ENCODE results near the gene VAMP4.
"Not testable (repeated sequence)": the region's sequence is repeated elsewhere in the genome, so short reads cannot be mapped to it uniquely, and the experiment has no call there.

Gene VAMP4

GRCh38 chr1:171699531-171699930 lies 42.3 kb downstream of the VAMP4 start:
- no peak overlapping the region for H3K27ac ChIP-seq
- TF ChIP-seq CTCF (IDR thresholded peaks at IDR 0.05), result no peak

GRCh38 chr1:171695772-171696171 lies 46.1 kb downstream of the VAMP4 start:
- H3K4me1 ChIP-seq (ENCODE audit: control insufficient read depth in 1 of 2, insufficient read depth in 1 of 2, low read depth in 1 of 2, low read length in 1 of 2); H3K36me3 ChIP-seq; H3K27me3 ChIP-seq; H3K27ac ChIP-seq; H3K9me3 ChIP-seq; H3K4me3 ChIP-seq (ENCODE audit: low read depth in 1 of 2, low read length in 1 of 2): not testable (repeated sequence)

More at GRCh38 chr1:171699531-171699930, 42.3 kb downstream of the VAMP4 start:
- no peaks in the 10 kb centered on the region for H3K4me1 ChIP-seq (ENCODE audit: control insufficient read depth in 1 of 2, insufficient read depth in 1 of 2, low read depth in 1 of 2, low read length in 1 of 2)
- peaks cover 6% of the 10 kb centered on the region for H3K36me3 ChIP-seq
- no peak overlapping the region for H3K4me3 ChIP-seq (ENCODE audit: low read depth in 1 of 2, low read length in 1 of 2)
- H3K27me3 ChIP-seq, result no peaks in the 10 kb centered on the region
- no peaks in the 10 kb centered on the region for H3K9me3 ChIP-seq

GRCh38 chr1:171693541-171693940 lies 48.3 kb downstream of the VAMP4 start:
- not testable (repeated sequence) for H3K27me3 ChIP-seq; H3K36me3 ChIP-seq; H3K4me1 ChIP-seq (ENCODE audit: control insufficient read depth in 1 of 2, insufficient read depth in 1 of 2, low read depth in 1 of 2, low read length in 1 of 2); H3K27ac ChIP-seq; H3K4me3 ChIP-seq (ENCODE audit: low read depth in 1 of 2, low read length in 1 of 2); H3K9me3 ChIP-seq

- H3K9me3 ChIP-seq, result no peaks in the 10 kb centered on the region
- H3K4me3 ChIP-seq (ENCODE audit: low read depth in 1 of 2, low read length in 1 of 2), result no peak overlapping the region
- no peaks in the 10 kb centered on the region for H3K4me1 ChIP-seq (ENCODE audit: control insufficient read depth in 1 of 2, insufficient read depth in 1 of 2, low read depth in 1 of 2, low read length in 1 of 2)
- H3K27ac ChIP-seq, result no peak overlapping the region
- no peaks in the 10 kb centered on the region for H3K36me3 ChIP-seq
- H3K27me3 ChIP-seq, result no peaks in the 10 kb centered on the region
- no peak for TF ChIP-seq CTCF (IDR thresholded peaks at IDR 0.05)
Observed at GRCh38 chr1:171683870-171684269, 58.0 kb downstream of the VAMP4 start.

- Histone ChIP-seq H3K4me1 (ENCODE audit: control insufficient read depth in 1 of 2, insufficient read depth in 1 of 2, low read depth in 1 of 2, low read length in 1 of 2) (no peaks in the 10 kb centered on the region), H3K27ac (no peak overlapping the region), H3K36me3 (no peaks in the 10 kb centered on the region), H3K9me3 (no peaks in the 10 kb centered on the region), H3K4me3 (ENCODE audit: low read depth in 1 of 2, low read length in 1 of 2) (no peak overlapping the region), H3K27me3 (no peaks in the 10 kb centered on the region)
- no peak for TF ChIP-seq CTCF (IDR thresholded peaks at IDR 0.05)
Observed at GRCh38 chr1:171680339-171680738, 61.5 kb downstream of the VAMP4 start.

GRCh38 chr1:171676823-171677222 lies 65.0 kb downstream of the VAMP4 start:
- no peak overlapping the region for H3K27ac ChIP-seq

More at GRCh38 chr1:171676823-171677222, 65.0 kb downstream of the VAMP4 start:
- no peak for TF ChIP-seq CTCF (IDR thresholded peaks at IDR 0.05)
- Histone ChIP-seq H3K4me1 (ENCODE audit: control insufficient read depth in 1 of 2, insufficient read depth in 1 of 2, low read depth in 1 of 2, low read length in 1 of 2) (no peaks in the 10 kb centered on the region), H3K36me3 (no peaks in the 10 kb centered on the region), H3K9me3 (no peaks in the 10 kb centered on the region), H3K27me3 (no peaks in the 10 kb centered on the region), H3K4me3 (ENCODE audit: low read depth in 1 of 2, low read length in 1 of 2) (no peak overlapping the region)
